Measurements from ENCODE around the gene XAGE2.
"Not testable (repeated sequence)": the region's sequence is repeated elsewhere in the genome, so short reads cannot be mapped to it uniquely, and the experiment has no call there.

XAGE2 gene

GRCh38 chrX:52368368-52369055 lies at the start of gene XAGE2:
Gene XAGE2 (plus strand): TSS chrX:52369021. CDS start chrX:52370015, 994 bp downstream.
- no peak for DNase-seq (ENCODE audit: low read depth)

- DNase-seq (ENCODE audit: low read depth), result no peak
Measured at GRCh38 chrX:52337410-52337809, 31.4 kb upstream of the XAGE2 start.

GRCh38 chrX:52341493-52341892 lies 27.3 kb upstream of the XAGE2 start:
- no peak for DNase-seq (ENCODE audit: low read depth)

GRCh38 chrX:52343131-52343530 lies 25.7 kb upstream of the XAGE2 start:
- not testable (repeated sequence) for DNase-seq (ENCODE audit: low read depth)

GRCh38 chrX:52345402-52345801 lies 23.4 kb upstream of the XAGE2 start:
- DNase-seq (ENCODE audit: low read depth), result peak; percentile 14

GRCh38 chrX:52346174-52347165 lies 22.4 kb upstream of the XAGE2 start:
- DNase-seq (ENCODE audit: low read depth), result no peak

- no peak for DNase-seq (ENCODE audit: low read depth)
Measured at GRCh38 chrX:52349681-52350080, 19.1 kb upstream of the XAGE2 start.

- DNase-seq (ENCODE audit: low read depth), result no peak
Measured at GRCh38 chrX:52352551-52352950, 16.3 kb upstream of the XAGE2 start.

GRCh38 chrX:52353838-52354237 lies 15.0 kb upstream of the XAGE2 start:
- no peak for DNase-seq (ENCODE audit: low read depth)

GRCh38 chrX:52355108-52355507 lies 13.7 kb upstream of the XAGE2 start:
- DNase-seq (ENCODE audit: low read depth), result no peak

- no peak for DNase-seq (ENCODE audit: low read depth)
Measured at GRCh38 chrX:52359614-52360232, 9.1 kb upstream of the XAGE2 start.

GRCh38 chrX:52361941-52362340 lies 6.9 kb upstream of the XAGE2 start:
- DNase-seq (ENCODE audit: low read depth), result no peak

GRCh38 chrX:52363247-52363883 lies 5.5 kb upstream of the XAGE2 start:
- no peak for DNase-seq (ENCODE audit: low read depth)

GRCh38 chrX:52378870-52379269 lies 10.0 kb downstream of the XAGE2 start:
- no peak for DNase-seq (ENCODE audit: low read depth)

GRCh38 chrX:52380993-52381392 lies 12.2 kb downstream of the XAGE2 start:
- DNase-seq (ENCODE audit: low read depth), result no peak

GRCh38 chrX:52410439-52411394 lies 41.9 kb downstream of the XAGE2 start:
- DNase-seq (ENCODE audit: low read depth), result no peak

GRCh38 chrX:52415304-52415703 lies 46.5 kb downstream of the XAGE2 start:
- no peak for DNase-seq (ENCODE audit: low read depth)

- DNase-seq (ENCODE audit: low read depth), result no peak
Measured at GRCh38 chrX:52416816-52417215, 48.0 kb downstream of the XAGE2 start.

- no peak for DNase-seq (ENCODE audit: low read depth)
Measured at GRCh38 chrX:52420824-52421443, 52.1 kb downstream of the XAGE2 start.

- DNase-seq (ENCODE audit: low read depth), result peak; percentile 40
Measured at GRCh38 chrX:52422884-52423283, 54.1 kb downstream of the XAGE2 start.

GRCh38 chrX:52424656-52425055 lies 55.8 kb downstream of the XAGE2 start:
- no peak for DNase-seq (ENCODE audit: low read depth)

Data from GM04504 (cell line).